Activated CD4-positive, CD25-positive, alpha-beta regulatory T cell treated with anti-CD3 and anti-CD28 coated beads, Interleukin-2, amount 50 U/mL, for 72 hours (primary cell): ENCODE results near the gene APBB2.

Source experiments
- DNase-seq: peaks from one replicate; pipeline ENCODE4 v3.0.0; 2021

The APBB2 gene

DNA sequence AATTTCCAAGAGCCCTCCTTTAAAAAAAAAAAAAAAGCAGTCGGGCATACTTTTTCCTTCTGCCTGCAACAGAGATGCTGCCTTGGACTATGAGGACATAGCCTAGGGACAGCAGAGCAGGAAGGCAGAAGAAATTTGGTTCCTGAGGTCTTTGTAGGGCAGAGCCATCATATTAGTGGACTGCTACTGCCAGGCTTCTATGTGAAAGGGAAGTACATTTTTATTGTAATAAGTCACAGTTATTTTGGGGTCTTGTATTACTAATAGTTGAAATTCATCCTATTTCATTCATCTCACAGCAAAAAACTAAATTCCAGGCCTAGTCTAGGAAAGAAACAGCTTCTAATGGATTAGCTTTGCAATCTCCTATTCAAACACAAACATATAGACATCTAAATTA, 253.4 kb downstream of the APBB2 start:
- DNase-seq, result no peak

DNA sequence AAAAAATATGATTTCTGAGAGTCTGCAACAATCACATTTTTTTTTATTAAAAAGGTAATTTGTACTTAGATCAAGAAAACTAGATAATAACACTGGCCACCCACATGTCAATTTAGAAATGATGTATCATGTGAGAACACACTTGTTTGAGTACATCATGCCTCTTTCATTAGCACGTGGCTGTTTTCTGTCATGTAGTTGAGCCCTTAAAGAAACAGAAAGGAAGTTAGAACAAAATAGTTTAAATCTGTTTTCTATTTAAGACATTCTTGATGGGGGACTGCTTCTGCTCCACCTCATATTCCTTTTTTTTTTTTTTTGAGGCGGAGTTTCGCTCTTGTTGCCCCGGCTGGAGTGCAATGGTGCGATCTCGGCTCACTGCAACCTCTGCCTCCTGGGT, 257.1 kb downstream of the APBB2 start:
- no peak for DNase-seq

DNA sequence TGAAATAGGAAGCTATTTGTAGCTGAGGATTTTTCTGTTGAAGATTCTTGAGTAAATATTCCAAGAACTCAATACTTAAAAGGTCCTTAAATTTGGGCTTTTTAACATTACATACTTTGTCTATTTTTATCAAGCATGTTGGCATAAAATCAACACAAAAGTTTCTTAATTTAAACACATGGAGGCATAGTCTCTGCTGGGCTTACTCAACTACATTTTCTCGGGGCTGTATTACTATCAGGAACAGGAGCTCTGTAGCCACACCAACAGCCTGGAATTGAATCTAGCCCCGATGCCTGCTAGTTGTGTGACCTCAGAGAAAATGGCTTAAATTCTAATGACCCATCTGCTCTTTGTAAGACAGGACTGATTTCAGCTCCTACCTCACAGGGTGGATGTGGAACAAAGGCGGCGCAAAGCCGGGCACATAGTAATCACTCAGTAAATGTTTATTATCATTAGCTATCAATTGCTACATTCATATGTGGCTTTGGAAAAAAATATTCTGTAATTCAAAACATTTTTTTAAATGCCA, 257.6 kb downstream of the APBB2 start:
- no peak for DNase-seq

DNA sequence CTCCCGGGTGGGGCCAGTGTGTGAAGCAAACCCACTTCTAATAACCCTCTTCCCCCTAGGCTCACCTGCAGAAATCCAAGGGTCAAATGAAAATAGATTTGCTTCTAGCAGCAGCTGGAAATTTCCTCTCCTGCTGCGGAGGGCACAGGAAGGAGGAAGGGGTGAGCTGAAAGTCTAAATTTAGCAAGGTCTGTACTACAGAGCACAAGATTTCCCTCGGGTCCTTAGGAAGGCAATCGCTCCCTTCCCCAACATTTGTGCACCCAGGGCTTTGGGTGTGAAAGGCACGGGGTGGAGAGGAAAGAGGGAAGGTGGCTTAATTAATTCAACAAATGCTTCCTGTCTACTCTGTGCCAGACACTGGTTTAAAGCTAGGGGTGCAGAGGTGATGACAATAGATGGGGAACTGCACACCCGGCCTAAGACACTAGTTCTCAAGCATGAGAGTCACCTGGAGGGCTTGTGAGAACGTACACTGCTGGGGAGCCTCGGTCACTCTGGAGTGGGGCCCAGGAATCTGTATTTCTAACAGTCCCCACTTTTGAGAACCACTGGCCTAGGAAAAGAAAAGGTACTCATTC, 260.2 kb downstream of the APBB2 start:
- DNase-seq, result no peak

DNA sequence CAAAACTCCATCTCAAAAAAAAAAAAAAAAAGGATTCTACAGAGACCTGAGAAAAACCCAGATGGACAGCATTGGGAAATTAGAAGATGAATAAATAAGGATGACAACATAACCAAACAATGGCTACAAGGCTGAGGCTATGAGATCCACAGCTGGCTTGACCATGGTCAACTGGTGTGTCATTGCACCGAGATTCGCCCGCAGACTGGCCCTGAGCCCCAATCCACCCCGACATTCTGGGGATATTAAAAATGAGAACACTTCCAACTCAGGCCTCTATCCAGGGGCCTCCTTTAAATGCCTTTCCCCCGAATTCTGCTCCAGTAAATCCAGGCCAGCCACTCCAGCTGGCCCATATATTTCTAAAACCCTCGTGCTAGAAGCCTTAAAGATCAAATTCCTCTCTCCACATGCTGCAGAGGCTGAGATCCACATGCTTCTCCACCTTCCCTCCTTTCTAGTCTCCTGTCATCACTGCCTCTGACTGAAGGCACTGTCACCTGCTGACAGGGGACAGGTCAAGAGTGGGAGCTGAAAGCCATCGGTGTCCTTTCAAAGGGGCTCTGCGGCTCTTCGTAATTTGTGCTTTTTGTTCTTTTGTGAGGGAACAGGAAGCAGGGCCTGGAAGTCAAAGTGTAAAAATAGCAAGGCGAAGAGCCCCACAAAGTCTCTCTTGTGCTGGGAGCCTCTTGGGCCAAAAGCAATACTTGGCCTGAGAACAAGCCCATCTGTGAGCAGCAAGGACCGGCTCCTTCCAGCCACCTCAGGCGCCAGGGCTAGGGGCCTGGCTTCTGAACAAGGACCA, 260.9 kb downstream of the APBB2 start:
- DNase-seq, result no peak

DNA sequence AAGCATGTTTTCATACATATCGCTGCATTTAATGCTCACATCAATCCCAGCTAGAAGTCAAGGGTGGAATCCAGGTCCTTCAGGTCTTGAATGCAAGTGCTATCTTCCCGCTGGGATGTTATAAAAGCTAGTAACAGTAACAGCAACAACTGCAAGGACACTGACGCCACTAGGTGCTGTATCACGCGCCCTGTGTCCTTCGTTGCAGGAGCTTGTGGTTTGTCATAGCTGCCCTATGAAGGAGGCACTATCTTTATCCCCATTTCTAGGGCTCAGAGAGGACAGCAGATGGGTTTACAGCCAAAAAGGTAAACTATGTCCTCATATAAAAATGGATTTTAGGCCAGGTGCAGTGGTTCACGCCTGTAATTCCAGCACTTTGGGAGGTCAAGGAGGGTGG, 261.7 kb downstream of the APBB2 start:
- no peak for DNase-seq

DNA sequence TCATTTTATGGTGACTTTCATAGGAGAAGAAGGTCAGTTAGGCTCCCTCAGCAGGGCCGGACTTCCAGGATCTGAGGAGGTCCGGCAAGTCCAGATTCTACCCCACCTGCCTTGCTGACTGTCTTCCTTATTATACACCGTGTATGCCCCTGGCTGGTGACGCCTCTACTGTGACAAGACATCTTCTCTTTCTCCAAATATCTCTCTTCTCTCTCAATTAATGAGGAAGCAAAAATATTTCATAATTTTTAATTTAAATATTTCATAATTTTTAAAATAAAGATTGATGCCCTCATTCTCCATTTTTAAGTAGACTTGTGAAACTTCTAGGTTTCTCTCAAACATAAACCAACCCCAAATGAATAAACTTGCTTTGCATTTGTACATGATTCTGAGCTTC, 262.1 kb downstream of the APBB2 start:
- no peak for DNase-seq

DNA sequence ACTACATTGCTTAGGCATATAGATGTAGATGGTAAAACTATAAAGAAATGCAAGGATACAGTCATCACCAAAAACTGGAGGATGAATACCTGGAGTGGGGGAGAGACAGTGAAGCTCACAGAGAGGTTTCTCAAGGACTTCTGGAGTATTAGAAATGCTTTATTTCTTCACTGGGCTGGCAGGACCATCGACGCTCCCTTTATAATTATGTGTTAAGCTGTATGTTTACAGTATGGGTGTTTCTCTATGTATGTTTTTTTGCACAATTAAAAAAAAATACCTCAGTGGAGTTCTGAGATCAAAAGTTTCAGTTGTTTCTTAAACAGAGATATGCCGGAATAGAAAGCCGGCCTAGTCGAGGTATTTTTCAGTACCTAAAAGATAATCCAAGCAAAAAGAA, 263.3 kb downstream of the APBB2 start:
- DNase-seq, result no peak

DNA sequence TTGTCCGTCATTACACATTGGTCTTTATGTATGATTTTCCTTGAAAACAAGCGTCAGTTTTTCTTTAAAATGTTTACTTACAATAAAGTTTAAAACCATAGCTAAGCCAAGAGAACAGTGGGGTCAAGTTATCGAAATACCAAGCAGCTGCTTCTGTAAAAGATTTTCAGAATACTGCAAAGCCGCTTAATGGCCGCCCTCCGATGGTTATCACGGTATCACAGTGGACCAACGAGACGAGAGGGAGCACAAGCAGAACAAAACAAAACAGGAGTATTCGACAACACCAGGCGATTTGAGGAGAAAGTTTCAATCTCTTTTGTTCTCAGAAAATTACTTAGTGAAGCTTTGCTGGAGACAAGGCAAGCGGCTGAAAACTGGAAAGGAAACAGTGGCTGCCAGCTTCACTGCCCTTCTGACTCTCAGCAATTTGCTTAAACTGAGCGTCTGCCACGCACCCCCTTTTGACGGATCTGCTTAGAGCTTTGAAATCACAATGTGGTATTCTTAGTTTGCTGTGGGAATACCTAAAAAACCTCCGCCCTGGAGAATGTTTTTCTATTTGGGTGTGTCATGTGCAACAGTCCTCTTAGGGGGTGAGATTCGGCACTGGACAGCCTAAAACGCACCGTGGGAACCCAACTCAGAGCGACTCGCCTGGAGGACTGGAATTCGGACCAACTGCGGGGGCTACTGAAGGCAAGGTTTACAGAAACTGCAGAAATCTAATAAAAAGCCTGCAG, 264.8 kb downstream of the APBB2 start:
- DNase-seq, result no peak

DNA sequence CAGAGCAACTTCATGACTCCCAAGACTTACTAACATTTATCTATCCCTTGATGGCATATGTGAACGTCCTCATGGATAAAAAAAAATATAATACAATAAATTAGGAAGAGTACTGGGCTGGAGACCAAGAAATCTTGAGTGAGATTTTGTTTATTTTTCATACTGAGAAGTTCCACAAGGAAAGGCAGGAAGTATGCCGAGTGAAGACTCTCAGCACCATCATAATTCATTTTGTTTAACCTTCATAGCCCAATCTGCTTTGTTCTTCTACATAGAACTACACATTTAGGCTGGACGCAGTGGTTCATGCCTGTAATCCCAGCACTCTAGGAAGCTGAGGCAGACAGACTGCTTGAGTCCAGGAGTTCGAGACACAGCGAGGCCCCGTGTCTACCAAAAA, 266.3 kb downstream of the APBB2 start:
- no peak for DNase-seq

DNA sequence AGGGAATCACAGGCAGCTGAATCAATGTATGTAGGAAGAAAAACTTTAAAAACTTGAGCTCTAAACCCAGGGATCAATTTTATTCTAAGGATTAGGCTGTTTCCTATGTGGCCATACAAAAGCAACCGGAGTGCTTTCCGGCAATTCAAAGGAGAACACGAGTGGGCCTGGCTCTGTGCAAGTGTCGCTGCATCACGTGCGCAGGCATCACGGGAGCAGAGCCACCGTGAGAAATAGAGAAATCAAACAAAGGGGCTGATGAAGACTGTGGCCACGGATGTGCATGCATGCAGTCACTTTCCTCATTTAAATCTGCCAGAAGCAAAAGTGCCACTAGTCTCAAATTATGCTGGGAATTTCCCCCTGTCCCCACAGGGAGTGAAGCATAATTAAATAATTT, 267.7 kb downstream of the APBB2 start:
- DNase-seq, result no peak

DNA sequence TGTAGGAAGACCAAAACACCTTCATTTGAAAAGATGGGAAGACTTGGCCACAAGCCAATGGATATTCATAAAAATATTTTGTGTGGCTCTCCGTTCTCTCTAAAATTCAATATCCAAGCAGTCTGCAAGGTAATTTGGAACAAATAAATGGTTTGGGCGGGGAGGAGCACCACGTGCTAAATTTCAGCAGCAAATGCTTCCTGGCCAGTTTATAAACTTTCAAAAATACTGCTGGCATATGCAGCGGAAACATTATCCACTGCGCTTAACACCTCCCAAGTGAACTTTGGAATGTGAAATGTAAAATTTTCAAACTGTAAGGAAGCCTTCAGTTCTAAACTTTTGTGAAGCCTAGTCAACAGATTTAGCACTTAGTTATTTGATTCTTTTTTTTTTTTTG, 273.6 kb downstream of the APBB2 start:
- no peak for DNase-seq

DNA sequence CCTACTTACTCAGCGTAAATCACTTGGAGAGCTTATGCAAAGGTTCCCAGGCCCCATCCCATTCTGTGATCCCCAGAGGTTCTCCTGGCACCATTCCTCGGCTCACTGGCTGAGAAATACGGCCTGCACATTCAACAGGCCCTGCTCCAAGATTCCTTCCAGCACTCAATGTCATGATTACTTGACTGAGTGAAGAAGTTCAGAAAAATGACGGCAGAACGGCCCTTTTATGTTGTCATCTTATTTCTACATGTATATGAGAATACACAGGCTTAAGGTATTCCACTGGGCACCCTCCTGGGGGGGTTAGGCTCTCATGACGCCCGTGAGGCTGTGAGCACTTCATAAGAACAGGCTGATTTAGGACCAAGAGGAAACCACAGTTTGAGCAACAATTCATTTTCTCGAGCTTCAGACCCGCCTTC, 274.0 kb downstream of the APBB2 start:
- no peak for DNase-seq

DNA sequence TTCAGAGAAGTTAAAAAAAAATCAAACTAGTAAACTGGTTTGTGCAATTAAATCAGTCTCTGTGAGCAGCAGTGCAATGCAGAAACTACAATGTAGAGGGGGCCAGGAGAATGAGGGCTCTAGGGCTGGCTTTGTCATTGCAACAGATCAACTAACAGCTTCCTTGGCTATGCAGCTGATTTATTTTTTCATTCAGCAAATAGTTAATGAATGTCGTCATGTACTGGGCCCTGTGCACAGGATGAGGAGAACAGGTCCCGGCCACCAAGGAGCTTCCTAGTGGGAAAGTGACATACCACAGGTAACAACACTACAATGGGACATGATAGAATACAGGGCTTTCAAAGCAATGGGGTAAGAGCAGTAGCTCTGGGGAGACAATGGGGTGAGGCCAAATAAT, 274.5 kb downstream of the APBB2 start:
- DNase-seq, result no peak

DNA sequence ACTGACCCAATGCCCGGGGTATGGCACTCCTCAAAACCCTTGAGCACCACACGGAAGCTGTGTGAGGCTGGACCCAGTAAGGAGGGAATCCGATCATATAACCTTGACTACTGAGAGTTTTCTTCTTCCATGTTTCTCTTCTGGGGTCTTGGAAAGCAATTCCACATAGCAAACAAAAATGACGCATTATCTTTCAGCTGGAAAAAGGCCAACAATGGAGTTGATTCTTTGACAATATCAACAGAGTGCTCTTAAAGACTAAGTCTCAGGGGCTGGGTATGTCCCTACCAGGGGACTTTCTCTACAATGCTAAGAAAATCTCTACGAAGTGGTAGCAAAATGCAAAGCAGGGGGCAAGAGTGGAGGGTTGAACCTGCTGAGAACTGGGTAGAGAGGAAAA, 276.0 kb downstream of the APBB2 start:
- DNase-seq, result no peak

DNA sequence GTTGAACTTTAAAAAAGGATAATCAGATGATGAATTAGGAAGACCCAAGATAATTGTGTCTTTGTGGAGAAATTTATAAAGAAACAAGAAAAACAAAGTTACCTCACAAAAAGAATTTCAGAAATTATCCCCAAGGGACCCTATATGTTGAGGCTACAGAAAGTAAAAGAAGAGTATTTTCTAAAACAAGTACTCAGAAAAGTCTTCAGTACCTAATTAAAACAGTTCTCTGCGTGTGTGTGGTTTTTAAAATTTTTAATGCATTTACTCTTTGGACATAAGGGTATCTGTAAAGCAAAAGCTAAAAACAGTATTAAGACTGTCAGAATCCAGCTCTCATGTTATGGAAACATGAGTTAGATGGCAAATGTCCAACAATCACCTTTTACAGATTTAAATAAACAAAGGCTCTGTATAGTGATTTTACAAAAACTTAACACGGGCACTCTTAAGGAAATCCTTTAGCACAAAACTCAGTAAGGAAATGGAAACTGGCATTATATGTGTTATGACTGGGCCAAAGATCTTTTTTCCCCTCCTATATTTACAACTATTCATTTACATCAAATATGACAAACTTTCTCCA, 277.1 kb downstream of the APBB2 start:
- DNase-seq, result no peak

DNA sequence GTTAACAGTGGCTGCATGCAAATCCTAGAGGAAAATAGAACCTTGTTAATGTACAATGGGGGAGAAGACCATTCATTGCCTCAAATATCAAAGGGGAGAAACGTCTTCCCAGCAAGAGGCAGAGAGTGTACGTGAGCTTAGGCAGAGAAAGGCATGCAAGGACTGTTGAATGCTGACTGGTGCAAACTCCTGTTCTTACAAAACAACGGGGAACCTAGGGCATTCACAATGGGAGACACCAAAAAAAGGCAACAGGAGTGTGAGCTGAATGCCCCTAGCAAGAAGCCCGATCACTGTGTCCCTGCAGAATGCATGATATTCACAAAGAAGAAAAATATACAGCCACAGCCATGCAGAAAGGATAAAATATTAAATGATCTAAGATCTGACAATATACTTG, 279.7 kb downstream of the APBB2 start:
- no peak for DNase-seq

DNA sequence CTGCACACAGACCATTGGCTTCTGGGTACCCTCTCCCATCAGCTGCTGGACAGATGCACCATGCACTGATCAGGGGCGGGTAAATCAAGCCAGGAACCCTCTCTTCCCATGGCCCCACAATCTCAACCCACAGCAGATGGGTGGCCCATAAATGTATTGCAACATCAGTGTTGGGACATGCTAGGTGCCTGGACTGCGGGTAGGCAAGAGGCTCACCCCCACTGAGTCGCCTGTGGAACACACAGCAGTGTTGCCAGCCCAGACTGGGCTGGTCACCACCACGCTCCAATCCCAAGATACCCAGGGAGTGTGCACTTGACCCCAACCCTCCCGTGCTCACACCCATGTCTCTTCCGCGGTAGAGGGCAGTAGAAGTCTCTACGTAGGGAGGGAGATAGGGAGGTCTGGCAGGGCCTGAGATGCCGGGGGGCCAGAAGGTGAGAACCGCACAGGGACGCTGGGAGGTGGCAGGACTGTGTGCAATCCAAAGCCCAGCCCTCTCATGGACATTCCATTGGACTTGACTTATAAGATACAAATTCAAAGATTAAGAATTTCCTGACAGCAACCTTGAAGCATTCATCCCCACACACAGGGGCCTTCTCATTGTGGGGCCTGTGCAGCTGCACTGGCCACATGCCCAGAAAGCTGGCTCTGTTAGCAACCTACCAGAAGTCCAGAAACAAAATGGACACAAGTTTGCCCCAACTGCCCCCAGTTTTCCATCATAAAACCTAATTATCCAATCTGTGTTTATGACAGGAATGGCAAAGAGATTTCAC, 280.9 kb downstream of the APBB2 start:
- DNase-seq, result no peak

DNA sequence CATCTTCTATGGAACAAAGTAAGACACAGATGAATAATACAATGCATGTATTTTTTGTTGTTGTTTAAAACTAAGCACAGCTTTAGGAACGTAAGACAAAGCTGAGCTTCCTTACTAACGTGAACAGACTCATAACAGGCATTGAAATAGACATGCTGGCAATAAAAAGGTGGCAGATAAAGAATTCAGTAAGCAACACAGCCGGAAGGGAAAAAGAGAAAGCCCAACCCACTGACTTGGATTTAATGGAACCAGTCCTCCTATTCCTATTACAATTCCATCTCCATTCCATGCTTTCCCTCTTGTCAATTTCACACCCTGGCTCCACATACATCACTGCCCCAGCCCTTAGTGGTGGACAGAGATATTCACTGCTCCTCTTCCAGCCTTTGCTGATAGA, 282.5 kb downstream of the APBB2 start:
- no peak for DNase-seq

DNA sequence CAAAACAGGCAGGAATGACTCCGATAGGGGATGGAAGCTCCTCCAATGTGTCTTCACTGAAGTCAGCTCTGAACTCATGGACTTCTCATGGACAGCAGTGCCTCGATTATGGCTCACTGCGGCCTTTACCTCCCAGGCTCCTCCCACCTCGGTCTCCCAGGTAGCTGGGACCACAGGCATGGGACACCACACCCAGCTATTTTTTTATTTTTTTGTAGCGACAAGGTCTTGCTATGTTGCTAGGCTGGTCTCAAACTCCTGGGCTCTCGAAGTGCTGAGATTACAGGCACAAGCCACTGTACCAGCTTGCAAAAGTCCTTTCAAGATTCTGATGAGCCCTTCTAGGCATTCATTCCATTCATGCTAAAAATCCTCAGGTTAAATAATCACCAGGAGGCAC, 283.1 kb downstream of the APBB2 start:
- DNase-seq, result no peak

DNA sequence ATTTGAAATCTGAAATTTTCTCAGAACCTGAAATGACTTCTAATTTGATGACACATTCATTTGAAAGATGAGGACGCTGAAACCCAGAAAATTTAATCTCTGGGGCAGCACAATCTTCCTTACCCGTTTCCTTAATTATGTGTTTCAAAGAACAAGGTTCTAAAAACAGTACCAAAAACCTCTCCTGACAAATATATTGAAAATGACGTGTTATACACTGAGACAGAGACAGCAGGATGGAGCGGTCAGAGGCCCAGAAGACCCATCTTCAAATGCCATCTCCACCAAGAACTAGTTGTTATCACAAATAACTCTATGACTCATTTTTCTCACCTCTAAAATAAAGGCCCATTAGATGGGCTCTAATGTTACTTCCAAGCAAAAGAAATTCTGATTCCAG, 287.3 kb downstream of the APBB2 start:
- DNase-seq, result no peak

DNA sequence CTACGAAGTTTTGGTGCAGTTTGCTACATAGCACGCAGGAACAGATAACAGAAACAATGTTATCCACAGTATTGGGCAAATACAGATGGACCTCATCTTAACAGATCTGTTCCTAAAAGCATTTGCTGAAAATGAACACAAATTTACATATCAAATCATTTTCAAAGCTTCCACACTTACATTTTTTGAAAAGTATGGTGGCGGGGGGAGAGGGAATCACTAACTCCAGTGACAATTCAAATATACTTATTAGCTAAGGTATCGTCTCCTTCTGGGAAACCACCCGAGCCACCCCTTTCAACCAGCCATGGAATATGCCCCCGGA, 289.6 kb downstream of the APBB2 start:
- no peak for DNase-seq
